ENCODE measurements around the gene GLRA3. TPM values are rescaled to one million over a fixed set of nuclear protein-coding genes. Genes with fewer than 3 reads are reported as not detected.

Gene GLRA3
- total RNA-seq, 3 donors from 2014 or later (not counting 1 experiment from before 2014, with no cell fraction given): not detected

DNA sequence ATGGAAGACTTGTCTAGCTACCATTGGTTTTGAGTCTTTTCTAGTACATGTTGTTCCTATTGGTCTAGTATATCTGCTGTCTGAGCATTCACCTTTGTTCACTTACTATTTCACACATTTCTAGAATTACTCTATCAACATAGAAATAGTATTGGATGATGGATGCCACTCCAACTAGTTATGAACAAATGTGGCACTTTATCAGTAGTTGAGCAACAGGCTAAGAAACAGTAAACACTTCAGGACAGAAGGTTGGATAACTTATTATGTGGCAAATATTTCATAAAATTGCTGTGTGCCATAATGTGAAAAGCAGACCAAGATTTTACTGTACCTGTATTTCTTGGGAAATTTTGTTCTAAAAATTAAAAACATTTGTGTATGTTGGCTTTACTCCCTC, 42.4 kb upstream of the GLRA3 start:
- TF ChIP-seq, protein P1, sequence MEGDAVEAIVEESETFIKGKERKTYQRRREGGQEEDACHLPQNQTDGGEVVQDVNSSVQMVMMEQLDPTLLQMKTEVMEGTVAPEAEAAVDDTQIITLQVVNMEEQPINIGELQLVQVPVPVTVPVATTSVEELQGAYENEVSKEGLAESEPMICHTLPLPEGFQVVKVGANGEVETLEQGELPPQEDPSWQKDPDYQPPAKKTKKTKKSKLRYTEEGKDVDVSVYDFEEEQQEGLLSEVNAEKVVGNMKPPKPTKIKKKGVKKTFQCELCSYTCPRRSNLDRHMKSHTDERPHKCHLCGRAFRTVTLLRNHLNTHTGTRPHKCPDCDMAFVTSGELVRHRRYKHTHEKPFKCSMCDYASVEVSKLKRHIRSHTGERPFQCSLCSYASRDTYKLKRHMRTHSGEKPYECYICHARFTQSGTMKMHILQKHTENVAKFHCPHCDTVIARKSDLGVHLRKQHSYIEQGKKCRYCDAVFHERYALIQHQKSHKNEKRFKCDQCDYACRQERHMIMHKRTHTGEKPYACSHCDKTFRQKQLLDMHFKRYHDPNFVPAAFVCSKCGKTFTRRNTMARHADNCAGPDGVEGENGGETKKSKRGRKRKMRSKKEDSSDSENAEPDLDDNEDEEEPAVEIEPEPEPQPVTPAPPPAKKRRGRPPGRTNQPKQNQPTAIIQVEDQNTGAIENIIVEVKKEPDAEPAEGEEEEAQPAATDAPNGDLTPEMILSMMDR (IDR thresholded peaks at IDR 0.05): no peak
- Mint-ChIP-seq H3K27ac (no peak overlapping the region), H3K4me3 (no peak overlapping the region), H3K27me3 (ENCODE audit: low read depth in 2 of 2) (no peaks in the 10 kb centered on the region), H3K4me1 (no peaks in the 10 kb centered on the region), H3K36me3 (no peaks in the 10 kb centered on the region), H3K9me3 (peaks cover 10 to 12% of the 10 kb centered on the region in 2 donors)
- no peak for DNase-seq
- intact Hi-C loops (cut with micrococcal nuclease): no loop called here
- no peak overlapping the region for H3K4me3 ChIP-seq (ENCODE audit: low read length)
- H3K36me3 ChIP-seq (ENCODE audit: control insufficient read depth, insufficient read depth, low read length): no peaks in the 10 kb centered on the region
- ATAC-seq: no peak
- no peak overlapping the region for H3K27ac ChIP-seq (ENCODE audit: low read length)
- no peaks in the 10 kb centered on the region for H3K9me3 ChIP-seq (ENCODE audit: control insufficient read depth, insufficient read depth, low read length)
- H3K27me3 ChIP-seq (ENCODE audit: control insufficient read depth, insufficient read depth, low read length): no peaks in the 10 kb centered on the region
- no peaks in the 10 kb centered on the region for H3K4me1 ChIP-seq (ENCODE audit: control insufficient read depth, insufficient read depth, low read length)

DNA sequence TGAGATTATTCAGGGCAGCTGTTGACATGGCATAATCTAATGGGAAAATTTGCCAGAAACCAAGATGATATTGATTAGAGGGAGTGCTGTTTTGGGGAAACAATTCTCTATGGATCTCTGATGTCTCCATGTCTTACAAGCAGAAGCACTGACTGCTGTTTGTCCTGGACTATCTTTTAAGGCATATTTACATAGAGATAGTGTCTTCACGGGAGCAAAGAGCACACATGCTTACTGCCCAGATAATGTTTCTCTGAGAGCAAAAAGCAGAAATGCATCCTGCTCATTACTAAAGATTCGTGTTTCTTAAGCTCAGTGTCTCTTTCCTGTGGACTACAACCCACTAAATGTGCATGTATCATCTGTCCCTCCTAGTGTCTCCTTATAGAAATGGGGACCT, 41.3 kb upstream of the GLRA3 start:
- Mint-ChIP-seq H3K27me3 (ENCODE audit: low read depth in 2 of 2) (no peaks in the 10 kb centered on the region), H3K36me3 (no peaks in the 10 kb centered on the region), H3K27ac (no peak overlapping the region), H3K4me1 (no peaks in the 10 kb centered on the region), H3K9me3 (peaks cover 10 to 13% of the 10 kb centered on the region in 2 donors), H3K4me3 (no peak overlapping the region)
- Histone ChIP-seq H3K36me3 (ENCODE audit: control insufficient read depth, insufficient read depth, low read length) (no peaks in the 10 kb centered on the region), H3K27me3 (ENCODE audit: control insufficient read depth, insufficient read depth, low read length) (no peaks in the 10 kb centered on the region), H3K27ac (ENCODE audit: low read length) (no peak overlapping the region), H3K4me1 (ENCODE audit: control insufficient read depth, insufficient read depth, low read length) (no peaks in the 10 kb centered on the region), H3K4me3 (ENCODE audit: low read length) (no peak overlapping the region), H3K9me3 (ENCODE audit: control insufficient read depth, insufficient read depth, low read length) (no peaks in the 10 kb centered on the region)
- intact Hi-C loops (cut with micrococcal nuclease): no loop called here
- DNase-seq (no peak), ATAC-seq (no peak)
- TF ChIP-seq, protein P1 (IDR thresholded peaks at IDR 0.05): no peak
- WGBS (ENCODE audit: insufficient coverage): 79% methylated on average over 2 of the region's 2 CpGs

DNA sequence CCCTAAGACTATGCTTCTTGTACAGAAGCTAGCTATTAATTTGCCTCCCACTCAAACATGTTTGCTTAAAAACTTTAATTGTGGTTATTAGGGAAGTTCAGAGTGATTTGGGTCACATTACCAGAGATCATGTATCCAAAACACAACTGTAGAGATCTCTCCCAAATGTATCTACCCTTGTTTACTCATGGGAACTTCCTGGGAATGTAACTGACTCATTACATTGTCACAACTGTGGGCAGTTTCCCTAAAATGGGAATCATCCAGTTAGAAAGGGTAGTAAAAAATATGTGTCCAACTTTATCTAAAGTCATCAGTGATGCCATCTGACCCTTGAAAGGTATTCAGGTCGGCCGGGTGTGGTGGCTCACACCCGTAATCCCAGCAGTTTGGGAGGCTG, 40.3 kb upstream of the GLRA3 start:
- Histone ChIP-seq H3K4me3 (ENCODE audit: low read length) (no peak overlapping the region), H3K27ac (ENCODE audit: low read length) (no peak overlapping the region), H3K27me3 (ENCODE audit: control insufficient read depth, insufficient read depth, low read length) (no peaks in the 10 kb centered on the region), H3K9me3 (ENCODE audit: control insufficient read depth, insufficient read depth, low read length) (no peaks in the 10 kb centered on the region), H3K36me3 (ENCODE audit: control insufficient read depth, insufficient read depth, low read length) (no peaks in the 10 kb centered on the region), H3K4me1 (ENCODE audit: control insufficient read depth, insufficient read depth, low read length) (no peaks in the 10 kb centered on the region)
- Mint-ChIP-seq H3K36me3 (no peaks in the 10 kb centered on the region), H3K9me3 (peaks cover 10 to 16% of the 10 kb centered on the region in 2 donors), H3K27me3 (ENCODE audit: low read depth in 2 of 2) (no peaks in the 10 kb centered on the region), H3K27ac (no peak overlapping the region), H3K4me1 (no peaks in the 10 kb centered on the region), H3K4me3 (no peak overlapping the region)
- TF ChIP-seq, protein P1 (IDR thresholded peaks at IDR 0.05): no peak
- intact Hi-C loops (cut with micrococcal nuclease): no loop called here
- ATAC-seq (no peak), DNase-seq (no peak)
- 86% methylated on average over 3 of the region's 3 CpGs for WGBS (ENCODE audit: insufficient coverage)

DNA sequence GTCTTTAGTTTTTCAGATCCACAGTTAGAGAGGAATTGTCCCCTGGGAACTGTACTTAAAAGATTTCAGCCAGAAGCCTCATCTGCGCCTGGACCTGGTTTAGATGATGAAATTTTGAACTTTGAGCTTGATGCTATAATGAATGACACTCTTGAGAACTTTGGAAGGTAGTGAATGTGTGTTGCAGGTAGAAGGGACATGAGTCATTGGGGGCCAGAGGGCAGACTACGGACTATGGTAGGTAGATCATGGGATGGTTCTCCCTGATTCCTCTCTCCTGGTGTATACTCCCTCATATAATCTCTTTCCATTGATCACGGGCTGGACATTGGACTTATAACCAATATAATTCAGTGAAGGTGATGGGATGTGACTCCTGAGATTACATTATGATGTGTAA, 38.9 kb upstream of the GLRA3 start:
- 80% methylated on average over 1 of the region's 3 CpGs for WGBS (ENCODE audit: insufficient coverage)
- Mint-ChIP-seq H3K4me3 (no peak overlapping the region), H3K9me3 (peaks cover 9 to 13% of the 10 kb centered on the region in 2 donors), H3K27me3 (ENCODE audit: low read depth in 2 of 2) (no peaks in the 10 kb centered on the region), H3K4me1 (no peaks in the 10 kb centered on the region), H3K27ac (no peak overlapping the region), H3K36me3 (no peaks in the 10 kb centered on the region)
- H3K9me3 ChIP-seq (ENCODE audit: control insufficient read depth, insufficient read depth, low read length): no peaks in the 10 kb centered on the region
- TF ChIP-seq, protein P1 (IDR thresholded peaks at IDR 0.05): no peak
- H3K27ac ChIP-seq (ENCODE audit: low read length): no peak overlapping the region
- no peaks in the 10 kb centered on the region for H3K27me3 ChIP-seq (ENCODE audit: control insufficient read depth, insufficient read depth, low read length)
- ATAC-seq (no peak), DNase-seq (no peak)
- H3K4me3 ChIP-seq (ENCODE audit: low read length): no peak overlapping the region
- no peaks in the 10 kb centered on the region for H3K4me1 ChIP-seq (ENCODE audit: control insufficient read depth, insufficient read depth, low read length)
- H3K36me3 ChIP-seq (ENCODE audit: control insufficient read depth, insufficient read depth, low read length): no peaks in the 10 kb centered on the region
- intact Hi-C loops (cut with micrococcal nuclease): no loop called here
